ENCODE measurements around the gene ATP2C2. TPM values are rescaled to one million over a fixed set of nuclear protein-coding genes. Genes with fewer than 3 reads are reported as not detected.

The ATP2C2 gene
- total and polyA plus RNA-seq, 11 donors = 0.17 TPM; not detected in 10

GRCh38 chr16:84481051-84481735, 112.9 kb downstream of the ATP2C2 start:
- Histone ChIP-seq H3K4me3 (no peak overlapping the region), H3K27me3 (no peaks in the 10 kb centered on the region), H3K27ac (no peak overlapping the region), H3K9me3 (no peaks in the 10 kb centered on the region), H3K4me1 (peaks cover 0 to 8% (median 0%) of the 10 kb centered on the region in 12 donors), H3K36me3 (peaks cover 0 to 63% (median 28%) of the 10 kb centered on the region in 9 donors)
- DNase-seq = peak in 1 of 5 donors; percentile 13
- intact Hi-C loops (cut with DNase I) = loop anchor here in 9 of 10 donors (5.0 to 10.0 kb wide), 9 partner anchors 286 to 656 kb away; partner anchors contain the start of genes NECAB2 (in 3 of the 9), OSGIN1 (in 2 of the 9), TAF1C (in 2 of the 9) and ADAD2 (in 1 of the 9)
- WGBS, 4 donors = 91 to 94% (median 93%) methylated on average over 25 to 26 of the region's 26 CpGs
- TF ChIP-seq, protein P1, sequence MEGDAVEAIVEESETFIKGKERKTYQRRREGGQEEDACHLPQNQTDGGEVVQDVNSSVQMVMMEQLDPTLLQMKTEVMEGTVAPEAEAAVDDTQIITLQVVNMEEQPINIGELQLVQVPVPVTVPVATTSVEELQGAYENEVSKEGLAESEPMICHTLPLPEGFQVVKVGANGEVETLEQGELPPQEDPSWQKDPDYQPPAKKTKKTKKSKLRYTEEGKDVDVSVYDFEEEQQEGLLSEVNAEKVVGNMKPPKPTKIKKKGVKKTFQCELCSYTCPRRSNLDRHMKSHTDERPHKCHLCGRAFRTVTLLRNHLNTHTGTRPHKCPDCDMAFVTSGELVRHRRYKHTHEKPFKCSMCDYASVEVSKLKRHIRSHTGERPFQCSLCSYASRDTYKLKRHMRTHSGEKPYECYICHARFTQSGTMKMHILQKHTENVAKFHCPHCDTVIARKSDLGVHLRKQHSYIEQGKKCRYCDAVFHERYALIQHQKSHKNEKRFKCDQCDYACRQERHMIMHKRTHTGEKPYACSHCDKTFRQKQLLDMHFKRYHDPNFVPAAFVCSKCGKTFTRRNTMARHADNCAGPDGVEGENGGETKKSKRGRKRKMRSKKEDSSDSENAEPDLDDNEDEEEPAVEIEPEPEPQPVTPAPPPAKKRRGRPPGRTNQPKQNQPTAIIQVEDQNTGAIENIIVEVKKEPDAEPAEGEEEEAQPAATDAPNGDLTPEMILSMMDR (IDR thresholded peaks at IDR 0.05) = no peak
- no peak for TF ChIP-seq POLR2A (IDR thresholded peaks at IDR 0.05)
- ATAC-seq = no peak

- 70 to 85% (median 77%) methylated on average over 28 to 33 of the region's 33 CpGs for WGBS, 4 donors
- no peaks in the 10 kb centered on the region for H3K27me3 ChIP-seq
- H3K4me1 ChIP-seq = peaks cover 0 to 8% (median 0%) of the 10 kb centered on the region in 12 donors
- DNase-seq = peak in 2 of 5 donors; percentile 17 to 42
- H3K4me3 ChIP-seq = no peak overlapping the region
- peaks cover 0 to 74% (median 38%) of the 10 kb centered on the region in 9 donors for H3K36me3 ChIP-seq
- TF ChIP-seq, protein P1 (IDR thresholded peaks at IDR 0.05) = no peak
- TF ChIP-seq POLR2A (IDR thresholded peaks at IDR 0.05) = no peak
- intact Hi-C loops (cut with DNase I) = loop anchor here in 9 of 10 donors (5.0 to 10.0 kb wide), 9 partner anchors 287 to 657 kb away; partner anchors contain the start of genes NECAB2 (in 3 of the 9), OSGIN1 (in 2 of the 9), TAF1C (in 2 of the 9) and ADAD2 (in 1 of the 9)
- no peak overlapping the region for H3K27ac ChIP-seq
- ATAC-seq = no peak
- no peaks in the 10 kb centered on the region for H3K9me3 ChIP-seq
These were observed 113.9 kb downstream of the ATP2C2 start for GRCh38 chr16:84482001-84482891.

- H3K27ac ChIP-seq = no peak overlapping the region
- H3K4me1 ChIP-seq = peaks cover 0 to 8% (median 0%) of the 10 kb centered on the region in 12 donors
- 90 to 95% (median 93%) methylated on average over 23 to 25 of the region's 25 CpGs for WGBS, 4 donors
- ATAC-seq = no peak
- intact Hi-C loops (cut with DNase I) = loop anchor here in 9 of 10 donors (5.0 to 10.0 kb wide), 9 partner anchors 288 to 658 kb away; partner anchors contain the start of genes NECAB2 (in 3 of the 9), OSGIN1 (in 2 of the 9), TAF1C (in 2 of the 9) and ADAD2 (in 1 of the 9)
- TF ChIP-seq POLR2A (IDR thresholded peaks at IDR 0.05) = no peak
- TF ChIP-seq, protein P1 (IDR thresholded peaks at IDR 0.05) = no peak
- H3K36me3 ChIP-seq = peaks cover 0 to 81% (median 41%) of the 10 kb centered on the region in 9 donors
- DNase-seq = peak in 1 of 5 donors; percentile 15
- H3K9me3 ChIP-seq = no peaks in the 10 kb centered on the region
- no peaks in the 10 kb centered on the region for H3K27me3 ChIP-seq
- H3K4me3 ChIP-seq = no peak overlapping the region
These were observed 114.9 kb downstream of the ATP2C2 start for GRCh38 chr16:84482951-84483881.

All from heart left ventricle (tissue), 16 donors.